HepG2 (cell line): Measurements from ENCODE around the gene PTTG1. TPM values are rescaled to one million over a fixed set of nuclear protein-coding genes. Genes with fewer than 3 reads are reported as not detected.

Source experiments
- ATF2 ChIP-seq: sonication (generic); formaldehyde crosslinking; IDR thresholded peaks from 2 replicates; pipeline ENCODE4 v1.4.0; 2020; ENCODE audit warnings: missing genetic modification reagents
- CAMTA2 ChIP-seq: sonication (generic); formaldehyde crosslinking; IDR thresholded peaks from 2 replicates; pipeline ENCODE4 v1.4.0; 2020; ENCODE audit warnings: mild to moderate bottlenecking, missing genetic modification reagents, borderline replicate concordance
- CBX2 ChIP-seq, 2 experiments: fragments of 200-600 bp in 1 of 2; sonication (generic); formaldehyde crosslinking in 1 of 2; IDR thresholded peaks; 2 replicates each; pipeline versions ENCODE4 v1.7.0 to v1.8.1; 2018 to 2022; ENCODE audit warnings: low read depth in 2 of 2, low read length in 1 of 2, mild to moderate bottlenecking in 1 of 2, missing genetic modification reagents in 1 of 2
- E2F2 ChIP-seq: sonication (generic); formaldehyde crosslinking; IDR thresholded peaks from 2 replicates; pipeline ENCODE4 v1.4.0; 2020; ENCODE audit warnings: missing genetic modification reagents, borderline replicate concordance
- FOXK1 ChIP-seq: sonication (generic); formaldehyde crosslinking; IDR thresholded peaks from 2 replicates; pipeline ENCODE4 v1.4.0; 2020; ENCODE audit warnings: low read depth, missing genetic modification reagents, borderline replicate concordance
- HNRNPL ChIP-seq: fragments of 200-400 bp; formaldehyde crosslinking; IDR thresholded peaks from 2 replicates; pipeline ENCODE4 v1.6.1; 2017; ENCODE audit warnings: mild to moderate bottlenecking, low read depth, low read length
- KLF13 ChIP-seq: sonication (generic); formaldehyde crosslinking; IDR thresholded peaks from 2 replicates; pipeline ENCODE4 v1.4.0; 2020; ENCODE audit warnings: mild to moderate bottlenecking, missing genetic modification reagents
- MBNL3 ChIP-seq: fragments of 250-450 bp; sonication (Bioruptor Pico); conservative IDR thresholded peaks from 2 replicates; pipeline ENCODE4 v1.8.0; 2022; ENCODE audit warnings: mild to moderate bottlenecking, inconsistent platforms
- PLRG1 ChIP-seq: fragments of 450-650 bp; conservative IDR thresholded peaks from 2 replicates; pipeline ENCODE4 v1.6.1; 2016
- RNF219 ChIP-seq: sonication (generic); formaldehyde crosslinking; IDR thresholded peaks from 2 replicates; pipeline ENCODE4 v1.5.0; 2020; ENCODE audit warnings: mild to moderate bottlenecking, missing genetic modification reagents
- SMAD9 ChIP-seq: sonication (generic); formaldehyde crosslinking; IDR thresholded peaks from 2 replicates; pipeline ENCODE4 v1.5.1; 2020; ENCODE audit warnings: mild to moderate bottlenecking, missing genetic modification reagents
- SP4 ChIP-seq: sonication (generic); formaldehyde crosslinking; IDR thresholded peaks from 2 replicates; pipeline ENCODE4 v1.8.1; 2023; ENCODE audit warnings: mild to moderate bottlenecking, missing genetic modification reagents
- TERF1 ChIP-seq: sonication (generic); formaldehyde crosslinking; IDR thresholded peaks from 2 replicates; pipeline ENCODE4 v1.8.0; 2022; ENCODE audit warnings: mild to moderate bottlenecking, missing genetic modification reagents, moderate library complexity
- TFAP4 ChIP-seq: sonication (generic); IDR thresholded peaks from 2 replicates; pipeline ENCODE4 v1.6.1; 2016; ENCODE audit warnings: low read depth, borderline replicate concordance
- TMF1 ChIP-seq: sonication (generic); formaldehyde crosslinking; IDR thresholded peaks from 2 replicates; pipeline ENCODE4 v1.8.1; 2022; ENCODE audit warnings: low read depth, missing genetic modification reagents
- ZNF274 ChIP-seq: sonication (generic); formaldehyde crosslinking; IDR thresholded peaks from 2 replicates; pipeline ENCODE4 v1.5.1; 2020; ENCODE audit warnings: mild to moderate bottlenecking, missing genetic modification reagents
- ZNF282 ChIP-seq: fragments of 450-650 bp; IDR thresholded peaks from 2 replicates; pipeline ENCODE4 v1.6.1; 2018; ENCODE audit not compliant: partially characterized antibody
- ZNF292 ChIP-seq: sonication (generic); formaldehyde crosslinking; IDR thresholded peaks from 2 replicates; pipeline ENCODE4 v1.8.1; 2022; ENCODE audit warnings: mild to moderate bottlenecking, low read depth, missing genetic modification reagents, borderline replicate concordance
- ZNF30 ChIP-seq: sonication (generic); formaldehyde crosslinking; IDR thresholded peaks from 2 replicates; pipeline ENCODE4 v1.5.0; 2020; ENCODE audit warnings: mild to moderate bottlenecking, missing genetic modification reagents
- ZNF317 ChIP-seq: sonication (generic); formaldehyde crosslinking; IDR thresholded peaks from 2 replicates; pipeline ENCODE4 v1.5.0; 2020; ENCODE audit warnings: mild to moderate bottlenecking, missing genetic modification reagents
- ZNF441 ChIP-seq: sonication (generic); formaldehyde crosslinking; IDR thresholded peaks from 2 replicates; pipeline ENCODE4 v1.7.0; 2021; ENCODE audit warnings: missing genetic modification reagents, borderline replicate concordance
- ZNF720 ChIP-seq: sonication (generic); formaldehyde crosslinking; IDR thresholded peaks from 2 replicates; pipeline ENCODE4 v1.4.0; 2020; ENCODE audit warnings: missing genetic modification reagents
- ZNF773 ChIP-seq: sonication (generic); formaldehyde crosslinking; IDR thresholded peaks from 2 replicates; pipeline ENCODE4 v1.4.0; 2020; ENCODE audit warnings: missing genetic modification reagents, borderline replicate concordance
- polyA plus RNA-seq, 8 experiments: library from polyadenylated mRNA; depleted of rRNA in 3 of 8; stranded (reverse) in 7 of 8; unstranded in 1 of 8; fragments of >200 nt; fragmentation: Illumina TruSeq in 4 of 8; extraction: Trizol in 4 of 8; gene quantifications; 2 replicates each; pipeline versions ENCODE4 v1.2.1 to v1.2.3, GENCODE V29; 2011 to 2016; ENCODE audit warnings: low read depth in 4 of 8, missing spikeins in 1 of 8, mixed read lengths in 1 of 8; ENCODE audit not compliant: insufficient read depth in 1 of 8
- total RNA-seq, 5 experiments: library from RNA; depleted of rRNA; stranded (reverse); fragments of >200 nt; fragmentation: Illumina TruSeq; extraction: Trizol; gene quantifications; 2 replicates each; pipeline ENCODE4 v1.2.3, GENCODE V29; 2016; ENCODE audit warnings: low read depth in 1 of 5

PTTG1 gene
- total and polyA plus RNA-seq, 2 of the 13 experiments (the other 11 are each of a cell fraction or from before 2014, with no cell fraction given) = 102 to 161 TPM

DNA sequence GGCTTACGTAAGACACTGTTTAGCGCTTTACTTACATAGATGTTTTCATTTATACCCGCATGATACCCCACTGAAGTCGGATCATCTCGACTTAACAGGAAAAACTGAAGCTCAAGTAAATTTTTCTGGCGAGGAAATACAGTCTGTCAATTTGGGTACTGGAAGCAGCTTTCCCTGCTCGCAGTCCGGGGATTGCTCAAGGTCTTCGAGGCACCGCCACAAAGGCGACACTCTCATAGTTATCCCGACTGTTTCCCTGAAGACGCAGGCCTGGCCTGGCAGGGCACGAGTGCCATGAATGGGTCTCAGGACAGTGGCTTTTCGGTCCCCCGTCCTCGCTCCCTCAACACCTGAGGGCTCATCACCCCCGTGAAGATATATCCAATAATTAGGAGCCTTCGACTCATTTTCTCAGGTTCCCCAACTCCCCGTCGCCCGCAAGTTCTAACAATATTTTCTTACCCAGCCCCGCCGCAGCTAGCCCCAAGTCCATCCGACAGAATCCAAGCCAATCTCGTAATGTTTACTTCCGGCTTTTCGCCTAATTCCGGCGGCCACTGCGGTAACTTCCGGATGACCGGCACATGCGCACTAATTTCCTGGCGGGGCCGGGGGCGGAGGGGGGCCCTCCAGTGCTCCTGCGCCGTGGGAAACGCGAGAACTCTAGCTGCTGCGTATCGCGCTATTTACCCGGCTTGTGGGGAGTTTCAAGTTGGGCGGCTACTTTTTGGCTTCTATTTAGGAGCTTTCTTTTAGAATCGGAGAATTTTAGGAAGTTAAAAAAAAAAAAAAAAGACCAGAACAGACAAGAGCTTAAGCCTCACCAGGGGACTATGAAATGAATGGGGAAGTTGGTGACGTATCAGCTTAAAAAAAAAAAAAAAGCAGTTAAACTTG is 2.8 kb upstream of the PTTG1 start, which contains the start of gene SLU7 (continued):
- TF ChIP-seq CAMTA2 (CRISPR knock-in tag) (no peak), PLRG1 (no peak), RNF219 (CRISPR knock-in tag) (no peak), MBNL3 (CRISPR knock-in tag) (no peak), ZNF317 (CRISPR knock-in tag) (no peak), ZNF441 (CRISPR knock-in tag) (no peak), TERF1 (CRISPR knock-in tag) (no peak), TMF1 (CRISPR knock-in tag) (no peak), CBX2 (IDR thresholded peaks at IDR 0.05; ENCODE audit: low read depth, low read length) (no peak), CBX2 (CRISPR knock-in tag; IDR thresholded peaks at IDR 0.05; ENCODE audit: low read depth) (no peak), ZNF720 (CRISPR knock-in tag) (no peak), ZNF292 (no peak), ZNF773 (CRISPR knock-in tag) (no peak), ATF2 (CRISPR knock-in tag) (no peak), FOXK1 (peak; percentile 96), KLF13 (no peak), TFAP4 (no peak), E2F2 (CRISPR knock-in tag) (no peak), HNRNPL (no peak), SP4 (CRISPR knock-in tag) (no peak), ZNF282 (no peak), ZNF274 (CRISPR knock-in tag) (peak; percentile 66; the same call in 1 of the 2 replicates), SMAD9 (CRISPR knock-in tag) (no peak), ZNF30 (no peak)
